Stimulated activated naive B cell treated with anti-CD40 and anti-IgM and Interleukin-4, amounts not matched to agents 10 μg/mL and 1 μg/mL and 100 μg/mL, for 72 hours (primary cell): ENCODE measurements around the gene MACROD2.
A peak's percentile ranks its signal among the peaks of the same experiment; 100 is the strongest.

Source experiments
- ATAC-seq, 2 donors: fragments of 150-1000 bp; cut with Tn5 transposase; replicated peaks; 2 replicates each; pipeline ENCODE4 v1.10.0; 2021; ENCODE audit warnings: moderate library complexity in 1 of 2
- DNase-seq: peaks from one replicate; pipeline ENCODE4 v3.0.0; 2021
- H3K27ac Mint-ChIP-seq: one replicate; pipeline ENCODE4 v1.8.0; 2022; ENCODE audit warnings: mild to moderate bottlenecking, mixed read lengths
- H3K27me3 Mint-ChIP-seq, 2 donors: one replicate each; pipeline ENCODE4 v1.8.0; 2022; ENCODE audit warnings: mixed read lengths in 2 of 2
- H3K36me3 Mint-ChIP-seq, 2 donors: one replicate each; pipeline ENCODE4 v1.8.0; 2022; ENCODE audit warnings: mixed read lengths in 2 of 2, mild to moderate bottlenecking in 1 of 2
- H3K4me1 Mint-ChIP-seq, 2 donors: one replicate each; pipeline ENCODE4 v1.8.0; 2022; ENCODE audit warnings: mixed read lengths in 2 of 2, mild to moderate bottlenecking in 1 of 2
- H3K4me3 Mint-ChIP-seq, 2 donors: one replicate each; pipeline ENCODE4 v1.8.0; 2022; ENCODE audit warnings: mild to moderate bottlenecking in 2 of 2, mixed read lengths in 2 of 2, moderate library complexity in 1 of 2
- H3K9me3 Mint-ChIP-seq, 2 donors: one replicate each; pipeline ENCODE4 v1.8.0; 2022; ENCODE audit warnings: mixed read lengths in 2 of 2, mild to moderate bottlenecking in 1 of 2

The MACROD2 gene

DNA sequence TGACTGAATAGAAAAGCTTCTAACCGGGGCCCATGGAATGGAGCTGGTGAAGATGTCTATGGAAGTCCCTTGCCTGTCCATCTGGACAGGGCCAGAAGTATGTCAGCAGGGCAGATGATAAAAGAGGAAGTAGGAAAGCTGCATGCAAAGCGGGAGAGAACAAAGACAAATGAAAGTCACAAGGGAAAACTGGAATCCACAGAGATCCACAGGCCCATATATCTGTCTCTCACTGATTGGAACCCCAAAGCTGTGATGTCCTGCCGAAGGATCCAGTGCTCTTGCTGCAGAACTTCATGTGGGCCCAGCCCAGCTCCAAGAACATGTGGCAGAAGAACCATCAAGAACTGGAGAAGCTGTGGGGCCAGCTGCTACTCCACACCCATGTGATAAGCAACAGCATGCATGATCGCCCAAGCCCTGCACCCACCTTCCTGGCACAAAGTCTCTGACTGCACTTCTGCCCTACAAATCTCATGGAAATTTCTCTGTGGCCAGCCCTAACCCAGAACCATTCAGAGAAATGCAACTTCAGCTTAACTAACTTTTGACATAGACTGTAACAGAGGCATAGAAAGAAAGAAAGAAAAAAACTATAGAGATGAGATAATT lies 1862.0 kb downstream of the MACROD2 start:
- H3K36me3 Mint-ChIP-seq, result peaks cover 5 to 13% of the 10 kb centered on the region in 2 donors
- DNase-seq, result peak; percentile 63
- peak; percentile 87 to 92 for ATAC-seq
- peak overlapping the region; percentile 91 for H3K27ac Mint-ChIP-seq
- peak overlapping the region; percentile 25 to 40 for H3K4me3 Mint-ChIP-seq
- H3K4me1 Mint-ChIP-seq, result peaks cover 35 to 67% of the 10 kb centered on the region in 2 donors
- no peaks in the 10 kb centered on the region for H3K27me3 Mint-ChIP-seq
- H3K9me3 Mint-ChIP-seq, result peaks cover 0 to 3% of the 10 kb centered on the region in 2 donors

DNA sequence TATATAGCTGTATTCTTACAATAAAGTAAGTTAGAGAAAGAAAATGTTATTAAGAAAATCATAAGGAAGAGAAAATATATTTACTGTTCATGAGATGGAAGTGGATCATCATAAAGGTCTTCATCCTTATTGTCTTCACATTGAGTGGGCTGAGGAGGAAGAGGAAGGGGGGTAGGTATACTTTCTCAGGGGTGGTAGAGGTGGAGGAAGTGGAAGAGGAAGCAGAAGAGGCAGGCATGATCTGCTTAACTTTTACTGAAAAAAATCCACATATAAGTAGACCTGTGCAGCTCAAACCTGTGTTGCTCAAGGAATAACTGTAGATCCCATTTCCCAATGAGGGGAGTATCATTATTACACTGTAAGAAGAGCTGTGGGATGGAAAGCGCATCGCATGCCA lies 1863.7 kb downstream of the MACROD2 start:
- Mint-ChIP-seq H3K4me3 (peak overlapping the region in 1 of 2 donors; percentile 31), H3K4me1 (peaks cover 28 to 72% of the 10 kb centered on the region in 2 donors), H3K36me3 (peaks cover 5 to 13% of the 10 kb centered on the region in 2 donors), H3K27me3 (no peaks in the 10 kb centered on the region), H3K27ac (peak overlapping the region; percentile 31), H3K9me3 (peaks cover 0 to 3% of the 10 kb centered on the region in 2 donors)
- DNase-seq (no peak), ATAC-seq (no peak)

DNA sequence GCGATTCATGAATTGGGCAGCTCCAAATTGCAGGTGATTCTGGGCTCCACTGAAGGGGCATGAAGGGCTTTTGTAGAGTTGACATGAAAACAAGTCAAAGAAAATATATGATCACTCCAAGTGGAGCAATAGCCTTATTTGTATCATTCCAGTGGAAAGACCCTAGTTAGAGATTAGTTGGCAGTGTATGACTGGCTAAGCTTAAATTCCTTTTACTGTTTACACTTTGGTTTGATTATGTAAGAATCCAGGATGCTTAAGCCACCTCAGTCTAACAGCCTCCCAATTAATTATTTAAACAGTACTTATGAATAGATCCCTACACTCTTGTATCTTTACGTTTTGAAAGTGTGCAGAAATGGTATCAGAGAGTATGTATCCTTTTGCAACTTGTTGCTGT lies 1865.5 kb downstream of the MACROD2 start:
- Mint-ChIP-seq H3K4me1 (peaks cover 30 to 64% of the 10 kb centered on the region in 2 donors), H3K36me3 (peaks cover 10 to 19% of the 10 kb centered on the region in 2 donors), H3K27ac (no peak overlapping the region), H3K9me3 (peaks cover 5 to 6% of the 10 kb centered on the region in 2 donors), H3K27me3 (no peaks in the 10 kb centered on the region), H3K4me3 (no peak overlapping the region)
- DNase-seq (no peak), ATAC-seq (no peak)

- DNase-seq (no peak), ATAC-seq (no peak)
- Mint-ChIP-seq H3K9me3 (peaks cover 5 to 6% of the 10 kb centered on the region in 2 donors), H3K4me1 (peaks cover 27 to 61% of the 10 kb centered on the region in 2 donors), H3K36me3 (peaks cover 10 to 20% of the 10 kb centered on the region in 2 donors), H3K27ac (no peak overlapping the region), H3K4me3 (no peak overlapping the region), H3K27me3 (no peaks in the 10 kb centered on the region)
These were observed 1866.9 kb downstream of the MACROD2 start for GRCh38 chr20:15862178-15862577.

- Mint-ChIP-seq H3K4me1 (peaks cover 18 to 51% of the 10 kb centered on the region in 2 donors), H3K9me3 (peaks cover 5 to 6% of the 10 kb centered on the region in 2 donors), H3K4me3 (no peak overlapping the region), H3K27ac (no peak overlapping the region), H3K36me3 (peaks cover 10 to 17% of the 10 kb centered on the region in 2 donors), H3K27me3 (no peaks in the 10 kb centered on the region)
- no peak for DNase-seq
- ATAC-seq, result no peak
These were observed 1868.4 kb downstream of the MACROD2 start for GRCh38 chr20:15863735-15864134.

GRCh38 chr20:15865553-15865952 lies 1870.2 kb downstream of the MACROD2 start:
- Mint-ChIP-seq H3K36me3 (peaks cover 5 to 7% of the 10 kb centered on the region in 2 donors), H3K27me3 (no peaks in the 10 kb centered on the region), H3K4me1 (peaks cover 9 to 33% of the 10 kb centered on the region in 2 donors), H3K9me3 (peaks cover 3 to 6% of the 10 kb centered on the region in 2 donors), H3K4me3 (peak overlapping the region in 1 of 2 donors; percentile 18), H3K27ac (peak overlapping the region; percentile 16)
- DNase-seq (peak; percentile 18), ATAC-seq (peak; percentile 52 to 83)

DNA sequence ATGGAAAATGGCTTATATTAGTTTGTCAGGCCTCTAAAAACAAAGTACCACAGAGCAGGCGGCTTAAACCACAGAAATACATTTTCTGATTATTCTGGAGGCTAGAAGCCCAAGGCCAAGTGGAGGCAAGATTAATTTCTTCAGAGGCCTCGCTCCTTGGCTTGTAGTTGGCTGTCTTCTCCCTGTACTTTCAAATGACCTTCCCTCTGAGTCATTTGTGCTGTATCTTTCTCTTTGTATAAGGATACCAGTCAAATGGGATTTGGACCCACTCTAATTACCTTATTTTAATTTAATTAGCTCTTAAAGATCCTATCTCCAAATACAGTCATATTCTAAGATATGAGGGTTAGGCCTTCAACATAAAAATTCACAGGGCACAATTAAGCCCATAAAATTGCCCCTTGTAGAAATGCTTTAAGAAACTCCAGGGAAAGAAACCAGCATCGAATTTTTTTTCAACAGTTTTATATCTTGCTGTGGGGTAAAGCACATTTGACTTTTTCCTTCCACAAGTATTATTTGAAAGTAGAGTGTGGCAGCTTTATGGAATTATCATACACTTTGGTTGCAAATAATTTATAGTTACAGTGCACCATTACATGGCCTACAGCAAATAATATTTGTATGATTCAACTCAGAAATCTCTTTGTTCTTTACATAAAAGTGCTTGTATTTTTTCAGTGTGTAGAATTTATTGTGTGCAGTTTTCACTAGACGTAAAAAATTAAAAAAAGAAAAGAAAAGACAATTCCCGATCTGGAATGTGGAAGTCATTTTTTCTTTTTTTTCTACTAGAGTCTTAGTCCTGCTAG lies 1871.8 kb downstream of the MACROD2 start:
- H3K36me3 Mint-ChIP-seq, result peaks cover 5 to 7% of the 10 kb centered on the region in 2 donors
- no peak overlapping the region for H3K4me3 Mint-ChIP-seq
- ATAC-seq (no peak), DNase-seq (no peak)
- H3K27me3 Mint-ChIP-seq, result peaks cover 0 to 4% of the 10 kb centered on the region in 2 donors
- H3K9me3 Mint-ChIP-seq, result peaks cover 3 to 6% of the 10 kb centered on the region in 2 donors
- H3K27ac Mint-ChIP-seq, result no peak overlapping the region
- peaks cover 9 to 22% of the 10 kb centered on the region in 2 donors for H3K4me1 Mint-ChIP-seq

DNA sequence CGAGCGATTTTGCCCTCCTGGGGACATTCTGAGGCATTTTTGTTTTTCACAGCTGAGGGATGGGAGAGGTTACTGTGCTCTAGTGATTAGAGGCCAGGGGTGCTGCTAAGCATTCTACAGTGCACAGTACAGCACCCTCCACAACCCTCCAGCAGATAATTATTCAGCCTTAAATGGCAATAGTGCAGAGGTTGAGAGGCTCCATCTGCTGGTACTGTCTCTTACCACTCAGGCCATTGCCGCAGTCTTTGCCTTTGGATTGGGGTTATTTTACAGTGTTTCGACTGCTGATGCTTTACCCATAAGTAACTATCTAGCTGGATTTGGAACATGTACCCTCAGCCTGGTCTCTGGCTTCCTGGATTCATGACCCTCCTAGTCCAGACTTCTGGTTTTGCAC lies 1872.6 kb downstream of the MACROD2 start:
- Mint-ChIP-seq H3K27ac (peak overlapping the region; percentile 17), H3K27me3 (peaks cover 0 to 4% of the 10 kb centered on the region in 2 donors), H3K4me3 (no peak overlapping the region), H3K36me3 (peaks cover 5 to 7% of the 10 kb centered on the region in 2 donors), H3K4me1 (peaks cover 9 to 21% of the 10 kb centered on the region in 2 donors), H3K9me3 (peaks cover 3 to 6% of the 10 kb centered on the region in 2 donors)
- ATAC-seq (no peak), DNase-seq (no peak)

GRCh38 chr20:15875446-15875845 lies 1880.1 kb downstream of the MACROD2 start:
- Mint-ChIP-seq H3K36me3 (peaks cover 2 to 14% of the 10 kb centered on the region in 2 donors), H3K9me3 (peaks cover 9 to 10% of the 10 kb centered on the region in 2 donors), H3K4me3 (peak overlapping the region in 1 of 2 donors; percentile 10), H3K27ac (peak overlapping the region; percentile 95), H3K4me1 (peaks cover 28 to 40% of the 10 kb centered on the region in 2 donors), H3K27me3 (peaks cover 0 to 4% of the 10 kb centered on the region in 2 donors)
- ATAC-seq (peak; percentile 75 to 86), DNase-seq (peak; percentile 24)

GRCh38 chr20:15882553-15882952 lies 1887.2 kb downstream of the MACROD2 start:
- Mint-ChIP-seq H3K27ac (no peak overlapping the region), H3K4me3 (no peak overlapping the region), H3K36me3 (peaks cover 32 to 39% of the 10 kb centered on the region in 2 donors), H3K4me1 (peaks cover 20 to 44% of the 10 kb centered on the region in 2 donors), H3K9me3 (peaks cover 18 to 30% of the 10 kb centered on the region in 2 donors), H3K27me3 (no peaks in the 10 kb centered on the region)
- ATAC-seq (peak; percentile 56 to 58), DNase-seq (no peak)

DNA sequence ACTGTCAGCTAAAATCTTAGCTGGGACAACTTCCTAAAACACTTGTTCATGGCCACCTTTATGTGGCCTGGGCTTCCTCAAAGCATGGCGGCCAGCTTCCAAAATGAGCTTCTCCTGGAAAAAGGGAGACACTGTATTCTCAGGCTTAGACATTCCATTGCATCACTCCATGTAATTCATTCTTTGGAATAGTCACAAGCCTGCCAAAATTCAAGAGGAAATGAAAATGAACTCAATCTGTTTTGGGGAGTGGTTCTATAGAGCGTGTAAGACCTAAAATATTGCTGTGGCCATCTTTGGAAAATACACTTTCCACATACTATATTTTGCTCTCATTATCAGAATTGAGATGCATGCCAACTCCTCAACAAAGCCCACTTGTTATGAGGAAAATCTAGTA lies 1890.9 kb downstream of the MACROD2 start:
- Mint-ChIP-seq H3K36me3 (peaks cover 57 to 61% of the 10 kb centered on the region in 2 donors), H3K4me1 (peaks cover 22 to 49% of the 10 kb centered on the region in 2 donors), H3K27me3 (no peaks in the 10 kb centered on the region), H3K27ac (no peak overlapping the region), H3K4me3 (no peak overlapping the region), H3K9me3 (peaks cover 14 to 21% of the 10 kb centered on the region in 2 donors)
- ATAC-seq, result no peak
- no peak for DNase-seq

DNA sequence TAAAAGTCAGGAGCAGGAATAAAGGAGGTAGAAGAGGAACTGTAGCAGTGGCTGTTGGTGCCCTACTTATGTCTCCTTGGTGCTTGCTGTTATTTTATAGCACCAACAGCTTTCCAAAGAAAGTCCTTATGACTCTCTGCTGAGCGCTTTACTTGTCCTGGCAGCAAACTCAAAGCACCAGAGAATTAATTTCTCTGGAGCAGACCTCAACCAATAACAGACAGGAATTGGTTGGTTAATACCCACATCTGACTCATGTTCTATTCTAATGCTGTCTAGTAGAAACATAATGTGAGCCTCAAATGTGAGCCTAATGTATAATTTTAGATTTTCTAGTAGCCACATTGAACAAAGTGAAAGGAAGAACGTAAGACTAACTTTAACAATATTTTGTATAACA lies 1892.1 kb downstream of the MACROD2 start:
- Mint-ChIP-seq H3K27ac (no peak overlapping the region), H3K4me1 (peaks cover 28 to 55% of the 10 kb centered on the region in 2 donors), H3K36me3 (peaks cover 65 to 70% of the 10 kb centered on the region in 2 donors), H3K9me3 (peaks cover 17 to 23% of the 10 kb centered on the region in 2 donors), H3K4me3 (no peak overlapping the region), H3K27me3 (no peaks in the 10 kb centered on the region)
- DNase-seq (no peak), ATAC-seq (no peak)

GRCh38 chr20:15889061-15889460 lies 1893.7 kb downstream of the MACROD2 start:
- Mint-ChIP-seq H3K4me3 (no peak overlapping the region), H3K9me3 (peaks cover 21 to 25% of the 10 kb centered on the region in 2 donors), H3K27me3 (no peaks in the 10 kb centered on the region), H3K36me3 (peaks cover 76 to 80% of the 10 kb centered on the region in 2 donors), H3K27ac (peak overlapping the region; percentile 52), H3K4me1 (peaks cover 34 to 58% of the 10 kb centered on the region in 2 donors)
- DNase-seq (no peak), ATAC-seq (no peak)

DNA sequence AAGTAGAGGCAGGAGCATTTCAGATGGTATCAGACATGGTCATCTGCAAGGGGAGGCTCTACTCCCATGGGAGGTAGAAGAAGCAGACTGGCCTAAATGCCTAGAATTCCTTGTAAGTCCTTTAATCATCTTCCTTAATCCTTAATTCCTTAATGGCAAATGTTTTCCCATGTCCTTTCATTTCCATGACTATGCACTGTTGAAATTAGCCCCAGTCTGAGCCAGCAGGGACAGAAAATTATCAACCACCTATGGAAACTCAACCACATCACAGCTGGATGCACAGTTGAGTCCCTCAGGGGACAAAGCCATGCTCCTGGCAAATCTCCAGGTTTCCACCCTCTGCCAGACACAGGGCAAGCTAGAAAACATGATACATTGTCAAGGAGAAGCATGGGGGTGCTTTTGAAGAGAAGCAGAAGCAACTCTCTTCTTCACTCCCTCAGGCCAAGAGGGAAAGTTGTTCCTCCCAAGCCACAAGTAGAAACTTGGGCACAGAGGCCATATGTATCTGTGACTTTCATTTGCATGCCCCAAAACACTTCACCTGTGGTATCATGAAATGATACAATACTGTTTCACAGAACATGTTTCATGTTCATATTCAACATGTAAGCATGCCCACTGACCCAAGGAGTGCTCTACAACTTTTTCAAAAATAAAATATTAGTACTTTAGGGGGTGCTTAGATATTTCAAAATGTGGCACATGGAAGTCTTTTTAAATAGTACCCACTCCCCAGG lies 1894.4 kb downstream of the MACROD2 start:
- H3K36me3 Mint-ChIP-seq, result peaks cover 76 to 81% of the 10 kb centered on the region in 2 donors

More for the DNA sequence above, 1894.4 kb downstream of the MACROD2 start:
- Mint-ChIP-seq H3K27ac (peak overlapping the region; percentile 96), H3K27me3 (no peaks in the 10 kb centered on the region), H3K4me1 (peaks cover 36 to 58% of the 10 kb centered on the region in 2 donors), H3K9me3 (peaks cover 18 to 21% of the 10 kb centered on the region in 2 donors), H3K4me3 (peak overlapping the region in 1 of 2 donors; percentile 25)
- DNase-seq, result peak; percentile 65
- ATAC-seq, result peak; percentile 40 to 57
